Measurements from ENCODE around the gene MIF.

MIF gene

DNA sequence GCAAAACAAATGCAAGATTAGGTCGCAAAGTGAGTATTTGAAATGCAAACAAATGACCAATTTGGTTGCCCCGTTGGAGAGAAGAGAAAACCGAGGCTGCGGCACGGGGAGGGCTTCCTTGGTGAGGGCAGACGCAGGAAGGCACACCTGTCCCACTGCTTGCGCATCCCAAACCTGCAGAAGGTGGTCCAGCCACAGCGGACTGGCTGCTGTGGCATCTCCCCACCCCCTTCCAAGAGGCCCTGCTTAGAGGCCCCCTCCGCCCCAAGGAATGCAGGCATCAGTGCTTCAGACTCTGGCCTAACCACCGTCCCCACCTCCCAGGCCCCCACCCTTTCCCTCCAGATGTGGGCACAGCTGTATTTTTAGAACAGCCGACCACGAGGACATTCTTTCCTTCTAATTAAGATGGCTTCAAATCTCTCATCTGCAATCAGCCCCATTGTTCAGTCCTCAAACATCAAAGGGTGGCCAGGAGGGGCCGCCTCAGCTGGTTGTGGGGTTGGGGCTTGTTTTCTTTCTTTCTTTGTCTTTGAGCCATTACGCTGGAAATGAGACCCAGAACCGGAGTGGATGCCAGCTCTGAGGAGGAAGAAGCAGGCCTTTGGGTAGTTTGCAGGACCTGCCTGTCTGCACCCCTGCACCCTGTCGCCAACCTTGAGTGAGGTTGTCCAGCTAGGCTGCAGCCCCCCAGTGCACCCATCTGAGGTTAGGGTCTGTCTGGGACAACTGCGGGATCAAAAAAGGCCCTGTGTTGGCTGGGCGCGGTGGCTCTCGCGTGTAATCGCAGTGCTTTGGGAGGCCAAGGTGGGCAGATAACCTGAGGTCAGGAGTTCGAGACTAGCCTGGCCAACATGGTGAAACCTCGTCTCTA is 46.0 kb upstream of the MIF start:
- Mint-ChIP-seq H3K4me1 (peaks cover 43% of the 10 kb centered on the region), H3K9me3 (no peaks in the 10 kb centered on the region)

DNA sequence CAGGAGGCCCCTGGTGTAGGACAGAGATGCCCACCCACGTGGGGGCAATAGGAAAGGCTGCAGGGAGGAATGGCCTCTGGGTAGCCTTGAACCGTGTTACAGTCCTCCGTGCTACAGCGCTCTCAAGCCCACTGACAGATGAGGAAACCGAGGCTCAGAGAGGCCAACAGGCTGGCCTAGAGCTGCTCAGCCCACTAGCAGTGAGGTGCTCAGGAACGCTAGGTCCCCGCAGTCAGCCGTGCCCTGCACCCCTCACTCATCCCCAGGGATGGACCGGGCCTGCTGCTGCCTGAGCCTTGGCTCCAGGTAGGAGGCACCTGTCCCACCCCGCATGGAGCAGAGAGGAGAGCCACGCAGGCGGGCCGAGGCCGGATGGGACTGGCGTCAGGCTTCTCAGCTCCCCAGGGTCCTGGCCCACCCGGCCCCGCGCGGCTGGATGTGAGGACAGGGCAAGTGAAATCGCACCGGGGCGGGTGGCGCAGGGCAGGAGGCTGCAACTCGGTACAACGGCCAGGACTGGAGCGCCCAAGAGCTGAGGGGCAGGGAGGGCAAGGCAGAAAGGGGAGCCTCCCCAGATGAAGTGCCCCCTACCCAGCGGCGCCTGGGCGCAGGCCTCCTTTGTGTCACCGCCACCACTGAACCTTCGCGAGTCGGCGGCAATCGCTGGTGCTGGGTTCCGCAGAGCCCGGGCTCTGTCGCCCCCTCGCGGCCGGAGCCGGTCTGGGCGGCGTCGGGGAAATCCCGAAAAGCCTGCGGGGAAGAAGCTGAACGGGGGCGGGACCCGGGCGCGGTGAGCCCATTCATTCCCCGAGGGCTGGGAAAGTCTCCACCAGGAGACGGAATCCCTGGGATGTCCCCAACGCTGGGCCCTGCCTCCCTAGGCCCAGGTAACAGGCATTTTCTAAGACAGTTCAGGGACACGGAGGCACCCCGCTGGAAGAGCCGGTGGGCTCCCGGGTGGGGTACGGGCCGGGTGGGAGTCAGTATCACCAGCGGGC is 44.9 kb upstream of the MIF start:
- H3K4me3 Mint-ChIP-seq: no peak overlapping the region
- H3K9me3 Mint-ChIP-seq: no peaks in the 10 kb centered on the region
- H3K4me1 Mint-ChIP-seq: peaks cover 38% of the 10 kb centered on the region
- no peaks in the 10 kb centered on the region for H3K36me3 Mint-ChIP-seq (ENCODE audit: low read depth)
- H3K27me3 Mint-ChIP-seq (ENCODE audit: low read depth): no peaks in the 10 kb centered on the region
- TF ChIP-seq, protein P1, sequence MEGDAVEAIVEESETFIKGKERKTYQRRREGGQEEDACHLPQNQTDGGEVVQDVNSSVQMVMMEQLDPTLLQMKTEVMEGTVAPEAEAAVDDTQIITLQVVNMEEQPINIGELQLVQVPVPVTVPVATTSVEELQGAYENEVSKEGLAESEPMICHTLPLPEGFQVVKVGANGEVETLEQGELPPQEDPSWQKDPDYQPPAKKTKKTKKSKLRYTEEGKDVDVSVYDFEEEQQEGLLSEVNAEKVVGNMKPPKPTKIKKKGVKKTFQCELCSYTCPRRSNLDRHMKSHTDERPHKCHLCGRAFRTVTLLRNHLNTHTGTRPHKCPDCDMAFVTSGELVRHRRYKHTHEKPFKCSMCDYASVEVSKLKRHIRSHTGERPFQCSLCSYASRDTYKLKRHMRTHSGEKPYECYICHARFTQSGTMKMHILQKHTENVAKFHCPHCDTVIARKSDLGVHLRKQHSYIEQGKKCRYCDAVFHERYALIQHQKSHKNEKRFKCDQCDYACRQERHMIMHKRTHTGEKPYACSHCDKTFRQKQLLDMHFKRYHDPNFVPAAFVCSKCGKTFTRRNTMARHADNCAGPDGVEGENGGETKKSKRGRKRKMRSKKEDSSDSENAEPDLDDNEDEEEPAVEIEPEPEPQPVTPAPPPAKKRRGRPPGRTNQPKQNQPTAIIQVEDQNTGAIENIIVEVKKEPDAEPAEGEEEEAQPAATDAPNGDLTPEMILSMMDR (IDR thresholded peaks at IDR 0.05; ENCODE audit: unreplicated experiment in 3 of 3): peak; percentile 95 to 99 (median 97)
- H3K27ac Mint-ChIP-seq: no peak overlapping the region

More for the DNA sequence above, 46.0 kb upstream of the MIF start:
- TF ChIP-seq, protein P1 (IDR thresholded peaks at IDR 0.05; ENCODE audit: unreplicated experiment in 3 of 3): no peak
- peak overlapping the region in 1 of 3 experiments; percentile 41 for H3K4me3 Mint-ChIP-seq
- peak overlapping the region; percentile 33 to 57 (median 42) for H3K27ac Mint-ChIP-seq
- no peaks in the 10 kb centered on the region for H3K27me3 Mint-ChIP-seq (ENCODE audit: low read depth)
- H3K36me3 Mint-ChIP-seq (ENCODE audit: low read depth): no peaks in the 10 kb centered on the region

DNA sequence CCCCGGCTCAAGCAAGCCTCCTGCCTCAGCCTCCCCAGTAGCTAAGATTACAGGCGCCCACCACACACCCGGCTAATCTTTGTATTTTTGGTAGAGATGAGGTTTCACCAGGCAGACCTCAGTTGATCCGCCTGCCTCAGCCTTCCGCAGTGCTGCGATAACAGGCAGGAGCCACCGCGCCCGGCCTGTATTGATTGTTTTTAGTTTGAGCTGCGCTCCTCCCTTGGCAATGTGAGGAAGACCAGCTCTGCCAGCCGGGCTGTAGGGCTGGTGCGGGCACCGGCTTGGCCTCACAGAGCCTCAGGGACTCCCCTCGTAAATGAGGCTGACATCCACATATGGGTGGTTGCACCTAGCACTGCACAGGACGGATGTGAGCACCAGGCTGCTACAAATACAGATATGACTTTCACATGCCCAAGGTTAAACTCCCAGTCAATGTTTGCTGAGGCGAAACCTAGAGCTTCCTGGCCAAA is 44.0 kb upstream of the MIF start:
- Mint-ChIP-seq H3K27ac (peak overlapping the region; percentile 61 to 91 (median 84)), H3K36me3 (ENCODE audit: low read depth) (no peaks in the 10 kb centered on the region), H3K4me3 (peak overlapping the region; percentile 28 to 44 (median 37)), H3K27me3 (ENCODE audit: low read depth) (no peaks in the 10 kb centered on the region), H3K4me1 (peaks cover 29% of the 10 kb centered on the region), H3K9me3 (no peaks in the 10 kb centered on the region)
- TF ChIP-seq, protein P1 (IDR thresholded peaks at IDR 0.05; ENCODE audit: unreplicated experiment in 3 of 3): no peak

DNA sequence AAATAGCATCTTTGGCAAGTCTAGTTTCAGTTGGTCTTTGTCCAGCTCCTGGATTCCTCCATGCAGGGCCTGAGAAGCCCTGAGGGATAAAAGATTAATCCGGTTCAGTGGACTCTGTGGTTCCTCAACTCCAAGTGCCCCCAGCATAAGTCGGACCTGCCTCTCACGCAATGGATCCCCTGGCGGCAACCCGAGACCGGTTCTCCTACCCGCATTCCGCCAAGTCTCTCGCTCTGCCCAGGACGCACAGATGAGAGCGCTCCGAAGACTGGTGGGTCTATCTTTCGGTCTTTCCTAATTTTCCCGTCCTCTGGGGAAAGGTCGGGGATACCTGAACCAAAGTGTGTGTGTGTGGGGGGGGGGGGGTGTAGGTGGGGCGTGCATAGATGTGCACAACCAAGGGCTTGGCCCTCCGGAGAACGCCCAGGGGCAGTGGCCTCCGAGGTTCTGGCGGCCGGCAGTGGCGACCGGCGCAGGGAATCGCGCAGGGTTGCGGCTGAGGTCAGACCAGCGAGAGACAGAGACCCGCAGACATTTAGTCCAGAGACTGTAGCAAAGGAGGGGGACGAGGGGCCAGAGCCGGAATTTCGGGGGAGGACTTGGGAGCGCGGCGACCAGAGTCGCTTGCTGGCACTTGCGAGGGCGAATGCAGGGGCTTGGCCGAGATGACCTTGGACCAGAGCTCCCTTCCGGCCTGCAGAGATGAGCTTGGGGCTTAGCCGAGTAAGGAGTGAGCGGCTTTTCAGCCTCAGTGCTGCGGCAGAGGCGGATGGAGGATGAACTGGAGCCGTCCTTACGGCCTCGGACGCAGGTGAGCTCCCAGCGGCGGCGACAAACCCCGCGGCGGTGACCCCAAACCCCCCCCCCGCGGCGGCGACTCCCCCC is 37.2 kb upstream of the MIF start:
- Mint-ChIP-seq H3K36me3 (ENCODE audit: low read depth) (peaks cover 2% of the 10 kb centered on the region), H3K4me1 (peaks cover 15% of the 10 kb centered on the region), H3K27me3 (ENCODE audit: low read depth) (no peaks in the 10 kb centered on the region), H3K4me3 (peak overlapping the region; percentile 85 to 96 (median 87)), H3K27ac (peak overlapping the region; percentile 63 to 99 (median 93)), H3K9me3 (no peaks in the 10 kb centered on the region)
- TF ChIP-seq, protein P1 (IDR thresholded peaks at IDR 0.05; ENCODE audit: unreplicated experiment in 3 of 3): peak in 1 of 3 experiments; percentile 15

Data from nephron (organoid).